HG03558 (cell line): ENCODE data around the gene MAP2K5.

Experiments used
- ATAC-seq: cut with Tn5 transposase; IDR thresholded peaks from one replicate; pipeline ENCODE4 v1.9.1; 2021; ENCODE audit warnings: moderate number of reproducible peaks; ENCODE audit not compliant: unreplicated experiment; ENCODE audit errors: extremely low read depth

MAP2K5 gene

GRCh38 chr15:67715170-67715569 is 172.7 kb downstream of the MAP2K5 start:
- ATAC-seq: no peak

DNA sequence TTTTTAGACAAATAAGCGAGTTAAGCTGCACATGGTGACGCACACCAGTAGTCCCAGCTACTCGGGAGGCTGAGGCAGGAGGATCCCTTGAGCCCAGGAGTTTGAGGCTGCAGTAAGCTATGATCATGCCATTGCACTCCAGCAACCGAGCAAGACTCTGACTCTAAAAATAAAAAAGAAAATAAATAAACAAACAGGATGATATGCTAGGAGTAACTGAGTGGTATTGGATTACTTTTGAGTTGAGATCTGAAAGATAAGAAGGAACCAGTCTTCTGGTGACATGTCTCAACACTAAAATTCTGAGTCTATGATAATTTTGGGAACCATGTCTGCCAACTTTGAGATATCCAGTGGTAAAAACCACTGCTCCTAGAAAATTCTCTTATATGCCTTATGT is 173.7 kb downstream of the MAP2K5 start:
- ATAC-seq: no peak

- no peak for ATAC-seq
Measured at GRCh38 chr15:67717776-67718175, 175.3 kb downstream of the MAP2K5 start.

GRCh38 chr15:67719330-67719959 is 176.9 kb downstream of the MAP2K5 start:
- ATAC-seq: no peak

- no peak for ATAC-seq
Measured at GRCh38 chr15:67720556-67721175, 178.2 kb downstream of the MAP2K5 start.

DNA sequence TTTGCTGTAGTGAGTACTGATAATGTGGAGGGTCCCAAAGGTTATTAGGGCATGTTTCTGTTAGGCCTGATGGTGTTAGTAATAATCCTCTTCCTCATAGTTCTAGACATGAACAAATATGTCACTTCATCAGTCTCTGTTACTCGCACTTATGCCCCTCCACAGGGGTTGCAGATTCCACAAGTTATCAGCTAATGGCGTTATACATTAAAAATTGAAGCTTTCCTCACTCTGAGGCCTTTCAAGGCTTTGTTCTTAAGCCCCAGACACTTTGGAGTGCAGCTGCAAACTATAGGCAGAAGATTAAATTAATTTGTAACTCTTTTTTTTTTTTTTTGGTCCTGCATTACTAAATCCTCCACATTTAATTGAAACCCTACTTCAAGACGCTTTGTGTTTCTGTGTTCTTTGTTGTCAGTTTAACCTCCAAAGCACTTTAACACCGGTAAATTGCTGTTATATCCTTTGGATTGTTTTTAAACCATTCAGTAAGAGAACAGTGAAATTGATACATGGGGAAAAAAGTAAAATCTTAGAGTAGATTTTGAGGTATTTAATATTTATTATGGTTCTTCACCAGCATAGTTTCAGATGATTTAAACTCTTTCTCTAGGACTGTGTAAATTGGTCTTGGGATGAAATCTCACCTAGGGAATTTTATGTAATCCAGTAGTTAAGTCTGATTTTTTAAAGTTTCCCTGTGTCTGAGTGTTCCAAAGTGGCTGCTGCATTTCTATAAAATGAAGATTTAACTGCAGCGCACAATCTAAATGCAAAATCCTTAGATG is 179.7 kb downstream of the MAP2K5 start:
- ATAC-seq: no peak

GRCh38 chr15:67723294-67724024 is 181.0 kb downstream of the MAP2K5 start:
- no peak for ATAC-seq

DNA sequence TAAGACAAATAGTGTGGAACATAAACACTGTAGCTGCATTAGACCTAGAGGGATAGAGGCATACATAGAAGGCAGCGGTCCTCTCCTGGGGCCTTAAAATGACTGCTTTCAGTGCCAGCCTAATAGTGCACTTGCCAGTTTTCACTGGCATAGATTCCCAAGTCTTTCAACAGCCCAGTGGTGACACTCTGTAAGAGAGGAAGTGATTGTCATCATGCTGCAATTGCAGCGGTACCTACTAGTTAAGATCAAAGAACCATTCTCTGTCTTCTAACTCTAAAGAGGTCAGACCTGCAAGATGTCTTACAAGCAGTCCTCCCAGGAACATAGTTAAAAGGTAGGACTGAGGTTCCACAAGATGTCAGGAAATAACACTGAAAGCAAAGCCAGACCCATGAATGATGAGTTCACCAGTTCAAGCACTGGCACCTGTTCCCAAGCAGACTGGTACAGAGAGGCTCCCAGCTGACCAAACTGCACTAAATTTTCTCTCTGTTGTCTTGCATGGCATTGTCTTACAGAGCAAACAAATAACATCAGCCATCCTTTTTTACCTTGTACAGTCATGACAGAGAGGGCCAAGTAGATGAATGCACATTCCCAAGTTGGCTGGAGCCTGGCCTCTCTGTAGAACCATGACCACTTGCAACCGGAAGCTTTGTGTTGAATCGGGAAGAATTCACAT is 182.3 kb downstream of the MAP2K5 start:
- no peak for ATAC-seq

DNA sequence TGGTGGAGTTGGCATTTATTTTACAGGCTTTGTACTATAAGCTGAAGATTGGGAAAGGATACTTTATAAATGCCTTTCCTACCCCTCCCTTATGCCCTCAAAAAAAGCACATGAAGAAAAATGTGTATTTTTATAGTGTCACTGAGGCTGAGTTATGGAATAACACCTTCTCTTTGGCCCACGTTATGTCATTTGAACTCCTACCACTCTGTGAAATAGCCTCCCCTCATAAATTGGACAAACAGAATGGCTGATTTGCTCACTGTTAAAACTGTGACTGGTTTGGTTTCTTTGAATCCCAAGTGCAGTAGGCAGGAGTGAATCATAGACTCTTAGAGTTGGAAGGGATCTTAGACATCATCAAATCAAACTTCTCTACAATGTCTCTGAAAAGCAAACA is 187.6 kb downstream of the MAP2K5 start:
- no peak for ATAC-seq

- ATAC-seq: no peak
Measured at GRCh38 chr15:67731112-67731721, 188.7 kb downstream of the MAP2K5 start.

DNA sequence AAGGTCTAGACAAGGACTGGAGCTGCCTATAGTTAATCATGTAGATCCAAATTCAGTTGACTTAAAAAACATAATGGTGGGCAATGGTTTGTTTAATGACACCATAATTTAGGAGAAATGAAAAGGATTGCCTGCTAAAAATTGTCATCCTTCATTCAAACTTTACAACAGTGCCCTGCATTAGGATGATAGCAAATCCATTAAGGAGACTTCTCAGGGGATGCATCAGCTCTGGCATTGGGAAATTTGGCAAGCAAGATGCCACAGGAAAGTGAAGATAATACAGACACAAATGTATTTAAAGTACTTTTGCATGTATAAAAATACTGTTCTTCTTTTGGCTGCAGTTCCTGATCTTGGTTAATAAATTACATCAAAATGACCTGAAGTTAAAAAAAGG is 189.7 kb downstream of the MAP2K5 start:
- ATAC-seq: no peak

DNA sequence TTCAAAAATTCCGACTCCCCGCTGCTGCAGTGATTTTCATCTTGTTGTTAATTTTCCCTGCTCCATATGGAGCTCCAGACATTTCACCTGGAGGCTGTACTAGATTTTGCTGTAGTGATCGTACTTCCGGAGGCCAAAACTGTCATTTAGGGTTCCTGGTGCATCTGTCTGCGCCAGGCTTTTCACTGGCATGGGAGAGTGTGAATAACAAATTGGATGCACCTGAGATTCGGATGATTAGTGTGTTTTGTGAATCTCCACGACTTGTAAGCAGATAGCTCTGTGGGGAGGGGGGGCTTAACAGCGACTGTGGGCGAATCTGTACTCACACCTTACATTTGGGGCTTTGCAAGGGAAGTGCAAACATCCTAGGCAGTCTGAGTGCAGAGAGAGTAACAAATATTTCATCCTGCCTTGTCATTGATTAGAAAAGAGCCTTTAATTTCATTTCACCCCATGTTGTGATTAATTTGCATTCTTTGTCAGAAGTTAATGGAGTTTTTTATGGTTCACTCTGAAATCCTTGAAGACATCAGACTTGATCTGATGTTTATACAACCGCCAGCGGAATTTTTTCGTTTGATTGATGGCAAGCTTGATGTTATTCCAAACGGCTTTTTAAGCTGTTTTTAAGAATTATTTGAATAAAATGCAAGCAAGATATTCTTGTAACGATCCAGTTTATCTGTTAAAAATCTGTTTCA is 190.3 kb downstream of the MAP2K5 start:
- no peak for ATAC-seq

GRCh38 chr15:67735896-67736295 is 193.4 kb downstream of the MAP2K5 start:
- ATAC-seq: no peak

GRCh38 chr15:67736810-67737209 is 194.3 kb downstream of the MAP2K5 start:
- no peak for ATAC-seq

DNA sequence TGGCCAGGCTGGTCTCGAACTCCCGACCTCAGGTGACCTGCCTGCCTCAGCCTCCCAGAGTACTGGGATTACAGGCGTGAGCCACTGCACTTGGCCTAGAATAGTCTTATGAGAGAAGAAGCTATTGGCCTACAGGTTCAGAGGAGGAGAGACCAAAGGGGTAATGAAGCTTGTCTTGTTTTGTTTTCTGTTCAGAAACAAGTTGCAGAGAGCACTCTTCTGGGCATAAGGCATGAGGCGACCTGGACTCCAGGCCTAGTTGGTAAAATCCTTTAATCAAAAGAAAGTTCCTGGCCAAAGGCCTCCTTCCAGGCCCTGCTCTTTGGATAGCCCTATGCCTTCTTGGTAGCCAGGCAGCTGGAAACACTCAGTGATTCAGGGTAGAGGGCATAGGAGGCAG is 195.6 kb downstream of the MAP2K5 start:
- ATAC-seq: no peak

DNA sequence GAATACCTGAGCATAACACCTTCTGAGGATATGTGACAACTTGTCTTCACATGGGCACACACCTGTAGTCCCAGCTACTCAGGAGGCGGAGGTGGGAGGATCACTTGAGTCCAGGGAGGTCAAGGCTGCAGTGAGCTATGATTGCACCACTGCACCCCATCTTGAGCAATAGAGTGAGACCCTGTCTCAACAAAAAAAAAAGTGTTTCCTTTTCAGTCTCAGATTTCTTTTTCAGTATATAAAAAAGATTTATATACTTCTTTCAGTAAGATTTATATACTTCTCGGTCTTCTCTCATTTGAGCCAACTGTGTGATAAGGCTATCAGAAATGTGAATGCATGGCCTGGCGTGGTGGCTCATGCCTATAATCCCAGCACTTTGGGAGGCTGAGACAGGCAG is 197.9 kb downstream of the MAP2K5 start:
- ATAC-seq: no peak

DNA sequence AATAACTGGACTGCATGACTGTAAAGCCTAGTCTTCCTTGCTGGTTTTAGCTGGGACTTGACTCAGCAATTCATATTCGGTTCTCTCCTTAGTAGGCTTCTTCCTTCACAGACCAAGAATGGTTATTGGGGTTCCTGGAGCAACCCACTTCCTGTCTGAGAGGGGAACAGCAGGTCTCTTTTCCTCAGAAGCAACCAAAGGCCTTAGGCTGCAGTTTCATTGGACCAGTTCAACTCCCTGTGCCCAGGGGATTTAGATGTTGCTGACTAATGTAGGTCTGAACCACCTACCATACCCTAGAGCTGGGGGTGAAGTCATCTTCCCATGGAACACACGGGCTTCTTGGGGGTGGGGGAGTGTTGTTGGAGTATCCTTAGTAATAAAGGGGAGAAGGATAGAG is 198.8 kb downstream of the MAP2K5 start:
- no peak for ATAC-seq

DNA sequence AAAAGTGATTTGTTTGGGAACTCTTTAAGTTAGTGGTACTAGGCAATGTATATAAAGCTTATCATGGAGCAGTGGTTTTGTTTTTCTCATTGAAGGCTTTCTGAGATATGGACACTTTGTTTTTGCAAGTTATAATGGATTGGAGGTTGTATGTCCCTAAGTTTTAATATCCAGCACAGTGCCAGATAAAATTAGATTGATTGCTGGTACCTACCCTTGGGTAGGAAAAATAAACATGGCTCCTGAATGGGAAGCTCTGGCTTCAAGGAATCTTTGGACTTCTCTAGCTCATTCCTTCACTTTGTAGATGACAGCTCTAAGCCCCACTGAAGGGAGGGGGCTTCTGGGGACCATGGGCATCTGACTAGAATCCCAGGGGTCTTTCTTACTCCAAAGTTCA is 201.1 kb downstream of the MAP2K5 start:
- no peak for ATAC-seq

DNA sequence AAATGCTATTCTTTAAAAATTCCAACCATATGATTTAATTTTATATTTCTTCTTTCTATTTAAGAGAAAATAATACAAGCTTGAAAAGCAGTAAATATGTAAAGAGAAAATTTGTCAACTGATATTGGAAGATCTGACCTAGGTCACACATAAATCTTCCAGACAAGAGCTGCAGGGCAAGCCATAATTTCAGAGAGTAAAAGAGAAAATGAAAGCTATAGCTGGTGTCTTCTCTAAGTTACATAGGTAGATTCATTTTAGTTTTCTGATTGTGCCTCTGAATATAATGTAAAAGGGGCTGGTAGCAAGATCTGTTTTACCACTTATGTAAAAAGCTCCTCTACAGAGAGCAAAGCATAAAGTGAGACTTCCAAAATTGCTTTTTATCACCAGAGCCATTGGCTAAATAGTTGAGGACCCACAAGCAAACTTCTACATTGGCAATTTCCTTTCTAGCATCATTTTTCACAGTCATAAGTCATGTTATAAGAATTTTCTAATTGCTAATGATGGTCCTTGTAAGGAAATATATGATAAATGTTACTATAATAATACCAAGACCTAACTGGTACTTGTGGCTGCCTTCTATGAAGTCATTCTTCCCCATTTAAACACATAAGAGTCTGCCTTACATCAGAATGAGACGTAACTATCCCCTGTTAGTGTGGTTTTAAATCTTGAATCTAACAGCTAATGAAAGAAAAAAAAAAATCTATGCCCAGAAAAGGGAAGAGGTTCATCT is 202.0 kb downstream of the MAP2K5 start:
- no peak for ATAC-seq
